ENCODE results near the gene FIBP. TPM values are rescaled to one million over a fixed set of nuclear protein-coding genes. Genes with fewer than 3 reads are reported as not detected.

The FIBP gene
- total and polyA plus RNA-seq, 10 of the 15 experiments (the other 5 are each of a cell fraction or from before 2014, with no cell fraction given), result 65.1 to 182 (median 94.6) TPM

GRCh38 chr11:65855927-65856363, 32.3 kb downstream of the FIBP start:
- ChIA-PET RAD21 (ENCODE audit: unreplicated experiment) (no interaction called here), SMC1A (ENCODE audit: uncharacterized antibody, unreplicated experiment) (no interaction called here), POLR2A (no interaction called here), CTCF (no interaction called here)
- Histone ChIP-seq H3K4me3 (peak overlapping the region; percentile 93), H3K4me1 (ENCODE audit: control insufficient read depth, insufficient read depth, low read length) (peaks cover 10% of the 10 kb centered on the region), H3K36me3 (ENCODE audit: control insufficient read depth in 2 of 2, insufficient read depth in 2 of 2, low read length in 1 of 2) (peaks cover 32 to 41% of the 10 kb centered on the region in 2 experiments; a peak in 3 of 4 replicates), H4K20me1 (ENCODE audit: control insufficient read depth, insufficient read depth) (peaks cover 24% of the 10 kb centered on the region), H3K9me3 (replicated peaks; ENCODE audit: control insufficient read depth, insufficient read depth, low read length) (peaks cover 2% of the 10 kb centered on the region; the same call in 2 of the 3 replicates), H2AFZ (ENCODE audit: control insufficient read depth, low read depth, low read length) (no peak overlapping the region), H3K4me2 (ENCODE audit: control insufficient read depth, insufficient read depth) (peak overlapping the region; percentile 94), H3K9ac (ENCODE audit: control insufficient read depth, insufficient read depth, low read length) (peak overlapping the region; percentile 92), H3K27me3 (replicated peaks in 1 of 2; ENCODE audit: control insufficient read depth in 2 of 2, insufficient read depth in 2 of 2, low read length in 1 of 2) (no peaks in the 10 kb centered on the region), H3K27ac (ENCODE audit: control insufficient read depth, insufficient read depth) (no peak overlapping the region), H3K79me2 (ENCODE audit: control insufficient read depth, insufficient read depth, low read length) (peaks cover 50% of the 10 kb centered on the region)
- no peak for FAIRE-seq
- BruUV-seq (replicated peaks), result no TSS peak
- in situ Hi-C loops (cut with MboI) (loop anchor here (25.0 kb wide), 1 partner anchor 1619 kb away; the partner anchor contains the start of genes DNAJC4, FKBP2, NUDT22 and PPP1R14B), intact Hi-C loops (cut with micrococcal nuclease; ENCODE audit: unreplicated experiment) (loop anchor here (5.0 kb wide), 1 partner anchor 196 kb away; the partner anchor contains the start of gene SF3B2)
- no peak for DNase-seq (ENCODE audit: low read depth, low spot score)
- 83% methylated on average over 15 of the region's 15 CpGs for WGBS (ENCODE audit: insufficient coverage, insufficient replicate concordance, low lambda C conversion rate, missing lambda C conversion rate)
- no peak for ATAC-seq
- TF ChIP-seq NFIC (IDR thresholded peaks at IDR 0.05; ENCODE audit: low read depth, low read length) (no peak), POLR2AphosphoS5 (IDR thresholded peaks at IDR 0.05; ENCODE audit: low read length) (peak; percentile 22; the same call in 1 of the 2 replicates), POLR2A (IDR thresholded peaks at IDR 0.05; ENCODE audit: low read depth, low read length) (peak; percentile 55), REST (IDR thresholded peaks at IDR 0.05; ENCODE audit: low read depth, low read length) (no peak)

Data from GM12878 (cell line).